ENCODE data around the gene TSPYL1. TPM values are rescaled to one million over a fixed set of nuclear protein-coding genes. Genes with fewer than 3 reads are reported as not detected.

The TSPYL1 gene
- total RNA-seq, 1 donor from 2014 or later = 74.7 TPM

DNA sequence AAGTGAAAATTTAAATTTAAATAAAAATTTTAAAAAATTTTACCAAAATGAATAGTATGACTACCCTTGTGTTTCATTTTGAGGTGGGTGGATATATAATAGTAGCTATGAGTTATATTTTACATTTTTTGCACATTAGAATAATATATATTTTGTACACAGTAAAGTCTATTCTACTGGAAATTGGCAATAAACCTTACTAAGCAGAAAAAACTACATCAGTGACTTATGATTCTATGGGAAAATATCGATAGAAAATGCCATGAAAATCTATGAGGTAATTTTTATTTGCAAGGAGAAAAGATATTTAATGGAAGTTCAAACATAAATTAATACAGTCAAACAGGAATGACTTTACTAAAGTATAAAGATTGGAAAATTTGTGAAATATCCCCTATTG lies 23.0 kb downstream of the TSPYL1 start:
- DNase-seq = no peak

DNA sequence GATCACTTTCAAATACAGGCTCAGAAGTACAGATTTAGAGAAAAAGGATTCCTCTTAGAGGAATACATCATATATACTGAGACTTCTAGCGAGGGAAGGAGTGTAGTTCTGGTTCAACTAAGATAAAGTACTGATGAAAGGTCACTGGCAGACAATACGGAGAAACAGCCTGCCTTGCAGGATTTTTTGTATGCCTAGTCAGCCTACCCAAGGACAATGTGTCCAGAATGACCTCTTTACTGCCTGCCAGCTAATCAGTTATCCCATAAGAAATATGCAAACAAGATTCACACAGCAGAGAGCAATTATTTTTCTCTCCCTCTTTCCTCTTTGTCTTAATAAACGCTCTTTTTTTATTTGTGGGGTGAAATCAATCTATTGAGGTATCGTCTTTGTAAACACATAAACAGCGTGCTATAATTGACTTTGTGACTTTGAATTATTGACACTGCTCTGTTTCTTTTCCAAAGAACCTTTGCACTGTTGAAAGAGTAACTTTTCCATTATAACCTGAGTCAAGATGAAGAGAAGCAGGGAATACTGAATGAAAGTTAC lies 24.4 kb downstream of the TSPYL1 start:
- peak; percentile 19 for DNase-seq

DNA sequence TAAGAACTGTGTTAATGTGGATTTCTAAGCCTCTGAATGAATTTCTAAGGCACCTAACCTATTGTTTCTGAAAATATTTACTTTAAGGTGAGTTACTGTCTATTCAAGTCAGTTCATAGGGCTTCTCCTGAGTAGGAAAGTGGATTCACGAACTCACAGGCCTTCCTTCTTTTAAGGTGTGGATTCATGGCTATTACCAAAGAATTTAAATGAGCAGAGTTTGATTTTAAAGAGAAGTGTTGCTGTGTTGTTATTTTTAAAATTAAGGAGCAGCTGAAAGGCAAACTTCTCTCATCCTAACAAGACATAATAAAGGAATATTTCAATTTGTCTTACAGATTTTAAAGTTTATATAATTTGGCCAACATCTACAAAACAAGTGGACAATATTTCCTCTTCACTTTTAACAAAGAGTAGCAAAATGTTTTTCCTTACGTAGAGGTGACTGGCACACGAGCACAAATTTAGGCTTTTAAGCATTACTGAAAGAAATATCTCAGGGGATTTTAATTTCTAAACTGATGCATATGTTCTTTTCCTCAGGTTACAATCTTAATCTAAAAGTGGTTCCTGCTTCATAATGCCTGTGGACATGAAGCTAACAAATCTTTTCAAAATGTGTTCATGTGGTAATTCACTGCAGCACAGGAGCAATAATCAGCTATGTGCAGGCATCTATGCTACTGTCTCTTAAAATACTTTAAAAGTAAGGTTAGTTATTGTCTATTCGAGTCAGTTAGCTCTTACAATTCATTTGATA lies 25.3 kb downstream of the TSPYL1 start:
- DNase-seq = peak; percentile 45

DNA sequence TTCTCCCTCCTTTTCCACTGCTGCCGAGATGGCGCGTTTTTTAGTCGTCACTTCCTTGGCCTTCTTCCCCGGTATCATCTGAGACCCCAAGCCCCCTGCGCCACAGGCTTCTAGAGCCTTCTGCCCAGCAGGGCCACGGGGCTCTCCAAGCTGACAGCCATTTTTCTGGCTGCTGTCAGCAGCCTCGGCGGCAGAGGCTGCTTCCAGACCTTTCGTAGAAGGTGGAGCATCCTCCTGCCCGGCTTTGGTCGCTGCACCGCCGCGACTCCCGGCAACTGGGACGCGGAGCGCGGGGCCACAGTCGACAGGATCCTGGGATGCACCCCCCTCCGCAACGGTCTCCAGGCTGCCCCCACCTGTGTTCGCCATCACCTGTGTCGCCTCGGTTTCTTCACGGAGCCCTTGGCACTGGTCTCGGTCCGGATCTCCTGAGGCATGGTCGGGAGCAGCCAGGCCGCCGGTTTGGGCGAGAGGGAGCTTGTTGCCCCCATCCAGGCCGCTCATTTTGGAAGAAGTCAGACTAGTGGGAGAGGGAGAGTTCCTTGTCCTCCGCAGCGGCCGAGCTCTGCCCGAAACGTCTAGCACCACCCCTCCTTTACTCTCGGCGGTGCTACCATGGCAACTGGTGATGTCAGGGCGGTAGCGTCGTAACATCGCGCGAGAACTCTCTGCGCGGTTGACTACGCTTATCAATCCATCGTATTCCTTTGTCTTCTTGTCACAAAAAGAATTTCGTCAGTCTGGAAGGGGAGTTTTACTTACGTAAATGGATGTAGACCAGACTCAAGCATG lies 26.0 kb downstream of the TSPYL1 start, which contains the start of gene TSPYL4:
Gene TSPYL4, minus strand, starts transcription at position 571 of the 792 bp plus-strand sequence. Its CDS starts 67 bp downstream, at position 504.
- peak; percentile 99 for DNase-seq

DNA sequence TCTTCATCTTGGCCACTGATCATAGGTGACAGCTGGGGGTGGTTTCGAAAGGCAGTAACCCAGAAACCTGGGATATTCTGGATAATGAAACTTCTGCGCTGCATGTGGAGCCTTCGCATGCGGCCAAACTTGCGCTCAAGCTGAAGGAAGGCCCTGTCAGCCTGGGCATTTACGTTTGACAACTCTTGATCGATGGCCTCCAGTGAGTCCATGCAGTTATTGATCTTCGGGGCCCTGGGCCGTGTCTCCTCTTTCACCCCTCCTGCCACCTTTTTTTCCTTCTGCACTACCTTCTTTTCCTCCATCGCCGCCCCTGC lies 26.6 kb downstream of the TSPYL1 start:
- no peak for DNase-seq

DNA sequence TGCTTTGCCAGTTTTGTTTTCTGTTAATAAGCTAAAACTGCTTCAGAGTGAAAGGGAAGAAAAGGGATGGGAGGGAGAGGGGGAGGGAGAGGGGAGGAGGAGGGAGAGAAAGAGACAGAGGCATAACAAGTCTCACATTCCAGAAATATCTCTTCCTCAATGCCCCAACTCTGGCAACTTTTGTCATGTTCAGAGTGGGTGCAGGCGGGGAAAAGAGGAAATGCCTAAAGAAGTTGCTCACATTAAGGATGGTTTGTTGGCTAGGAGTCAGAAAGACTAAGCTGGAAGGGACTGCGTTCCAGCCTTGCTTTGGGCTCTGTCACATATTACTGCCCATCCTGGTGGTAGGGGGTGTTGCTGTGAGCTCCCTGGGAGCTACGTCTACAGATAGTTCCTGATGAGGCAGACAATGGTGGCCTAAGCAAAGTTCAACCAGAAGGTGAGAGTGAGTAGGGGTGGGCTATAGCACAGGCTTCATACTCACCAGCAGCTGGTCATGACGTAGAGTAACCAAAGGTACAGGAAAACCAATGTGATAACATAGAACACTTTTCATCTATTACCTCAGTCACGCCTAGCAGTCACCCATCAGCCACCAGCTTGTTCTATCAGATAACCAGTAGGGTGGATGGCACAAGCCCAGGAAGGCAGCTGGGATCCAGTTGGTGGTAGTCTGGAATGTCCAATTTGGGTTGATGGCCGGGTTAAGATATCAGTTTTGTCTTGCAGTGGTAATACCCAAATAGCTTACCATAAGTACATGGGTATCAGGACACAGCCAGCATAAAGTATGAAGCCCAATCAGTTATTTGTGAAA lies 28.0 kb downstream of the TSPYL1 start:
- no peak for DNase-seq

DNA sequence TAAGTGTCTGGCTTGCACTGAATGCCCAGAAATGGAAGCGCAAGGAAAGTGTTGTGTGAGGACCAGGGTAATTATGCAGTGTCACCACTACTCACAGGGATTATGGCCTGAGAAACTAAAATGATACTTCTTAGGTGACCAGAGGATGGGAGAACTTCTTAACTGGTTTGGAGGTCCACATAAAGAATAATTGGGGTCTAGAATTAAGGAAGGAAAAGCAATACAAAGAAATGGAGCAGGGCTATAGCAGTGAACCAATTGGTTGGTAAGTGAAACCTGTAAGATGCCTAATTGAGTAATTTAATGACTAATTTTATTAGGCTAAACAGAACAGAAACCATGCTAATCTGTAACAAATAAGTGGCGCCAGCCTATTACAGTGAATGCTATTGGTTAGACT lies 31.2 kb downstream of the TSPYL1 start:
- no peak for DNase-seq

DNA sequence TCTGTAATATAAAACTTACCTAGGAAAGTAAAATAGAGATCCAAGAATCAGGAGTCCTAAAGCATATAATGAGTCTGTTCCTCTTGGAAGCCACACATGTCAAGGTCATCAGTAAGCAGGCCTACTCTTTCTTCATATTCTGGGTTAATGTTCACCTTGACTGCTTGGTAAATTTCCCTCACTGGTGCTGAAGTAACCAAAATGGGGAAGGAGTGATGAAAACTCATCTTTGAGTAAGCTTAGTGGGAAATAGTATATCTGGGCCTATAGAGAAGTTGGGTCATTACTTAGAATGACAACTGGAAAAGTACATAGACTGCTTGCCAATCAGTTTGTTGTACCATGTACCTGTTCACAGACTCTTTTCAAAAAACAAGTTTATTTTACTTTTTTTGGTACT lies 32.4 kb downstream of the TSPYL1 start:
- DNase-seq = no peak

DNA sequence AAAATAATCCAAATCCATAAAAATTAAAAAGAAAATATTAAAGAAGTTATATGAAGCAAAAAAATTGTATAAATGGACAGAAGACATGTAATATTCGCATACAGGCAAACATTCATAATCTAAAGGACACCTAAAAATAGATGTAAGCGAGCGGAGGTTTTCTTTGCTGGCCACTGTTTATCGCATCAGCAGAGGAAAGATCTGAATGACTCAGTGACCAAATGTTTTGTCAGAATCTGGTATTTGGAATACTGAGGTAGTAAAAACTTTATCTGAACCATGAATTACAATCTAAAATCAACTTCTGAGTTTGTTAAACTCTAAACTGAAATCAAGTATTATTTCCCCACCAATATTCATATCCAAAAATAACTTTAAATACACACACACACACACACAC lies 33.6 kb downstream of the TSPYL1 start:
- DNase-seq = no peak

DNA sequence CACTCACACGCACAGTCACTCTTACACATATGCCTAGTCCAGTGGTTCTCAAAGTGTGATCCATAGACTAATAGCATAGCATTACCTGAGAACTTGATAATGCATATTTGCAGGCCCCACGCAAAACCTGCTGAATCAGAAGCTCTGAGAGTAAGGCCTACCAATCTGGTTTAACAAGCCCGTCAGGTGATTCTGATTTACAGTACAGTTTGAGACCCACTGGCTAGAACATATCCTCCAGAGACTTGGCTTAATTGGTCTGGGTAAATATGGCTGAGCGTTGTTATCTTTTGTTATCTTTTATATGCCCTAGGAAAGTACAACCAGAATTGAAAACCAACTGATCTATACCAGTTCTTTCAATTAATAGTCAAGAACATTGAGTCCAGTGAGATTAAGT lies 35.4 kb downstream of the TSPYL1 start:
- no peak for DNase-seq

DNA sequence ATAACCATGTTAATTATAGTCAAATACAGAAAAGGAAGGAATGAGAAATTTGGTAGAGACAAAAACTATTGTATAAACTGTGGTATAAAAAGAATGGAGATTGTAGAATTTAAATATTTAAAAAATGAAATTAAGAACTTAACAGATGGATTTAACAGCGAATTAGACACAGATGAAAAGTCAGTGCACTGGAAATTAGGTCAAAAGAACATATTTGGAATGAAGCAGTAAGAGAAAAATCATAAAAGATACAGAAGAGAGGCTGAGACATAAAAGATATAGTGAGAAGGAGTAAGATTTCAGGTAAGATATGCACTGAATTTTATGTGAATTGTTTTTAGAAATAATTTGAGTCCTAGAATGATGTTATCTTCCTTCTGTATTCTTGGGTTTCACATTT lies 39.9 kb downstream of the TSPYL1 start:
- no peak for DNase-seq

DNA sequence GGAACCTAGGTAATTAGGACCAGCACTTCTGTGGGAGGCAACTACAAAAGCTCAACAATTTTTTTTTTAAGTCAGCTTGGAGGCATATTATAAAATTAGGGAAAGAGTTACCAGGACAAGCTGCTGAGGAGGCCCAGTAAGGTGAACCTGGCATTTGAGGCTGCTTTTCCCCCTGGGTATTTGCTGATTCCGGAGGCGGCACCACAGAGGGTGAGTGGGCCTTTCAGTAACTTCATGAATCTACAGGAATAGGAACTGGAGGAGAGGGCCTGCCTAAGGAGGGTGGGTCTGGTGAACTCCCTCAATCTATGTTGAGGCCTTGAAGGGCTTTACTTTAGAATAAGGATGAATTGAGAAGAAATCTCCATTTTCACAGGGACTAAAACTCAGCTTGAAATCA lies 40.5 kb downstream of the TSPYL1 start:
- DNase-seq = no peak

DNA sequence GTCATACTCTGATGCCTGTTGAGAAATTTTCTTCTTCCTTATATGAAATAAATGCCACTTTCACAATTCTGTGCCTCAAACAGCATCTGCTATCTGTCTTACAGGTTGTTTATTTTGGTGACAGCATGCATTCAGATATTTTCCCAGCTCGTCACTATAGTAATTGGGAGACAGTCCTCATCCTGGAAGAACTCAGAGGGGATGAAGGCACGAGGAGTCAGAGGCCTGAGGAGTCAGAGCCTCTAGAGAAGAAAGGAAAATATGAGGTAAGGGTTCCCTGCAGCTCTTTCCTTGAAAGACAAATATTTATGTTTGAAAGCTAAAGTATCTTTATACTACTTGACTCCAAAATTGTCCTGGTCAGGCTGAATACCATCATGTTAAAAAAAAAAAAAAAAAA lies 41.6 kb downstream of the TSPYL1 start:
- DNase-seq = no peak

DNA sequence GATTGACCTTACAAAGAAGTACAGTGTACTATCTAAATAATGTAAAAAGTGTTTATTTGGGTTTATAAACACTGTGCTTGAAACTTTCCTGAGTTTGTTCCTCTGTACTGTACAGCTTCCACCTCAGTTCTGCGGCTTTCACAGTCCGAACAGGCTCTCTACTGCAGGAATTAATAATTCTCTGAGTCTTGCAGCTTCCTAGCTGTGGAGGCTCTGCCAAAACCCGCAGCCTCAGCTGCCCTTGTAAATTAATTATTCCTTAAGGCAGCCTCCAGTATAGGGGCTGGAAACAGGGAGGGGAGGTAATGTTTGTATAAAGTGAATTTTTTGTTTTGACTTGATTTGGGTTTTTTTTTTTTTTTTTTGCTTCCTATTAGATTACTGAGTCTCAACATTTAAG lies 45.0 kb downstream of the TSPYL1 start:
- no peak for DNase-seq

DNA sequence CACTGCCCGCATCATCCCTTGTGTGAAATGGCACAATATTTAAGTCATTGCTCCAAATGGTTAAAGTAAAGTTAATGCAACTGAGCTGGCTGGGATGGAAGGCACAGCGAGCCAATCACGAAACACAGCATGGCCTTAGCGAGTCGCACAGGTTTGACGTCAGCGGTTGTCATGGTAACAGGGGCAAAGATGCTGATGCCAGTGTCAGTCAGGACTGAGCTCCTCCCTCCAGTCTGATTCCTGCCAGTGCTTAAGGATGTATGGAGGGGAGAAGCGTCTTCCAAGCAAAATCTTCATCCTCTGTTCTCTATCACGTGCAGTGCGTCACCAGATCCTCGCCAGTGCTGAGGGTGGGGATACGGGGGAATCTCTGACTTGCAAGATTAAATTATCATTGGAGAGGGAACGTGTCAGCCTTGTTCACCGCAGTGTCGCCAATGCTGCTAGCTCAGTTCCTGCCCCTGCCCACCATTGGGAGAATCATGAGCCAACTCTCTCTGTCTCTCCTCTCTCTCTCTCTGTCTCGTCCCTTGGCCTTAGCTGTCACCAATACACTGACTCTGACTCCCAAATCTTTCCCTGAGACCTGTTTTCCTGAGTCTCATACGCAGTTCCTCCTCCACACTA lies 50.3 kb downstream of the TSPYL1 start:
- peak; percentile 97 for DNase-seq

Other genes with a start within 250 kb of the TSPYL1 start
- gene FRK, start 219.0 kb downstream of the TSPYL1 start, total RNA-seq = 2.7 TPM
- 6.8 TPM for gene NT5DC1, start 179.1 kb downstream of the TSPYL1 start, total RNA-seq
- gene COL10A1, start 153.8 kb downstream of the TSPYL1 start, total RNA-seq = not detected
- gene TSPYL4, start 25.9 kb downstream of the TSPYL1 start, total RNA-seq = 13.7 TPM
- 47.4 TPM for gene DSE, start 91.0 kb upstream of the TSPYL1 start, total RNA-seq
- gene CALHM6, start 181.4 kb upstream of the TSPYL1 start, total RNA-seq = not detected
- 1.9 TPM for gene CALHM5, start 231.7 kb upstream of the TSPYL1 start, total RNA-seq

Data from tongue (tissue), 2 donors.